Endothelial cell of umbilical vein (primary cell): ENCODE data around the gene SFI1.

Experiments
- CTCF ChIP-seq, 2 donors: IDR thresholded peaks; 1 replicate in 1 of 2; 2 replicates in 1 of 2; pipeline ENCODE4 v1.5.1; 2011; ENCODE audit warnings: low read length in 2 of 2, mild to moderate bottlenecking in 2 of 2, moderate library complexity in 2 of 2, control low read depth in 1 of 2, inconsistent platforms in 1 of 2, low read depth in 1 of 2; ENCODE audit not compliant: insufficient read depth in 1 of 2; ENCODE audit errors: extremely low read depth in 1 of 2
- EZH2 ChIP-seq: IDR thresholded peaks from 2 replicates; pipeline ENCODE4 v1.6.1; 2012; ENCODE audit warnings: borderline replicate concordance, low read depth, mild to moderate bottlenecking, moderate library complexity, low read length, inconsistent platforms; ENCODE audit not compliant: severe bottlenecking
- JUN ChIP-seq: IDR thresholded peaks from 2 replicates; pipeline ENCODE4 v1.6.1; 2011; ENCODE audit warnings: borderline replicate concordance, low read depth; ENCODE audit not compliant: insufficient read length, insufficient read depth
- POLR2A ChIP-seq: IDR thresholded peaks from 2 replicates; pipeline ENCODE4 v1.6.1; 2012; ENCODE audit warnings: low read depth, mild to moderate bottlenecking, control low read depth, low read length
- POLR2AphosphoS5 ChIP-seq: IDR thresholded peaks from 2 replicates; pipeline ENCODE4 v1.6.1; 2012; ENCODE audit warnings: low read depth, mild to moderate bottlenecking, control low read depth, low read length, moderate library complexity; ENCODE audit not compliant: insufficient read depth

- no peak for TF ChIP-seq CTCF (IDR thresholded peaks at IDR 0.05; ENCODE audit: extremely low read depth in 1 of 2, insufficient read depth in 1 of 2, low read depth in 1 of 2, low read length in 2 of 2)
- TF ChIP-seq JUN: no peak
- TF ChIP-seq POLR2A: no peak
- no peak for TF ChIP-seq EZH2
- TF ChIP-seq POLR2AphosphoS5: no peak
These were observed 34.5 kb downstream of the SFI1 start for GRCh38 chr22:31530823-31531195.
